Liver (tissue), 3 donors: ENCODE results near the gene COPZ2.

Experiments
- CTCF ChIP-seq: fragments of 150-350 bp; IDR thresholded peaks from 2 replicates; pipeline ENCODE4 v1.5.1; 2017; ENCODE audit warnings: improper control_type of control experiment, low read depth, low read length; ENCODE audit not compliant: missing input control
- GABPA ChIP-seq, 2 donors: IDR thresholded peaks in 1 of 2; conservative IDR thresholded peaks in 1 of 2; 2 replicates each; pipeline ENCODE4 v1.6.1; 2016; ENCODE audit warnings: antibody characterized with exemption in 2 of 2, mild to moderate bottlenecking in 1 of 2, moderate library complexity in 1 of 2
- MAX ChIP-seq: IDR thresholded peaks from 2 replicates; pipeline ENCODE4 v1.6.1; 2016; ENCODE audit warnings: antibody characterized with exemption
- RAD21 ChIP-seq, 2 donors: IDR thresholded peaks; 2 replicates each; pipeline ENCODE4 v1.6.1; 2016; ENCODE audit warnings: antibody characterized with exemption in 2 of 2, mild to moderate bottlenecking in 2 of 2
- REST ChIP-seq: IDR thresholded peaks from 2 replicates; pipeline ENCODE4 v1.6.1; 2016; ENCODE audit warnings: antibody characterized with exemption, mild to moderate bottlenecking
- RXRA ChIP-seq, 2 donors: IDR thresholded peaks; 2 replicates each; pipeline ENCODE4 v1.6.1; 2017 to 2018; ENCODE audit warnings: antibody characterized with exemption in 2 of 2, mild to moderate bottlenecking in 1 of 2
- SP1 ChIP-seq: IDR thresholded peaks from 2 replicates; pipeline ENCODE4 v1.6.1; 2018; ENCODE audit warnings: antibody characterized with exemption, mild to moderate bottlenecking
- TAF1 ChIP-seq: conservative IDR thresholded peaks from 2 replicates; pipeline ENCODE4 v1.6.1; 2016; ENCODE audit warnings: antibody characterized with exemption, mild to moderate bottlenecking
- ZBTB33 ChIP-seq: IDR thresholded peaks from 2 replicates; pipeline ENCODE4 v1.6.1; 2016; ENCODE audit warnings: antibody characterized with exemption
- donor health status: healthy.
- donor health status: healthy.

- TF ChIP-seq GABPA (IDR thresholded peaks at IDR 0.05 in 1 of 2, conservative IDR thresholded peaks at IDR 0.05 in 1 of 2): no peak
- no peak for TF ChIP-seq CTCF
- no peak for TF ChIP-seq RAD21 (IDR thresholded peaks at IDR 0.05)
- no peak for TF ChIP-seq MAX
- no peak for TF ChIP-seq REST
- TF ChIP-seq ZBTB33: no peak
- no peak for TF ChIP-seq SP1
- no peak for TF ChIP-seq TAF1
- no peak for TF ChIP-seq RXRA (IDR thresholded peaks at IDR 0.05)
Observed at GRCh38 chr17:48045316-48046001, 7.9 kb upstream of the COPZ2 start.
